ENCODE results near the gene PRDX1. TPM values are rescaled to one million over a fixed set of nuclear protein-coding genes. Genes with fewer than 3 reads are reported as not detected.
A peak's percentile ranks its signal among the peaks of the same experiment; 100 is the strongest.

Gene PRDX1
- total and polyA plus RNA-seq, 2 of the 13 experiments (the other 11 are each of a cell fraction or from before 2014, with no cell fraction given), result 761 to 1,898 TPM

- peak; percentile 94 for TF ChIP-seq HNF1B (CRISPR knock-in tag; IDR thresholded peaks at IDR 0.05)
- TF ChIP-seq, protein P1, sequence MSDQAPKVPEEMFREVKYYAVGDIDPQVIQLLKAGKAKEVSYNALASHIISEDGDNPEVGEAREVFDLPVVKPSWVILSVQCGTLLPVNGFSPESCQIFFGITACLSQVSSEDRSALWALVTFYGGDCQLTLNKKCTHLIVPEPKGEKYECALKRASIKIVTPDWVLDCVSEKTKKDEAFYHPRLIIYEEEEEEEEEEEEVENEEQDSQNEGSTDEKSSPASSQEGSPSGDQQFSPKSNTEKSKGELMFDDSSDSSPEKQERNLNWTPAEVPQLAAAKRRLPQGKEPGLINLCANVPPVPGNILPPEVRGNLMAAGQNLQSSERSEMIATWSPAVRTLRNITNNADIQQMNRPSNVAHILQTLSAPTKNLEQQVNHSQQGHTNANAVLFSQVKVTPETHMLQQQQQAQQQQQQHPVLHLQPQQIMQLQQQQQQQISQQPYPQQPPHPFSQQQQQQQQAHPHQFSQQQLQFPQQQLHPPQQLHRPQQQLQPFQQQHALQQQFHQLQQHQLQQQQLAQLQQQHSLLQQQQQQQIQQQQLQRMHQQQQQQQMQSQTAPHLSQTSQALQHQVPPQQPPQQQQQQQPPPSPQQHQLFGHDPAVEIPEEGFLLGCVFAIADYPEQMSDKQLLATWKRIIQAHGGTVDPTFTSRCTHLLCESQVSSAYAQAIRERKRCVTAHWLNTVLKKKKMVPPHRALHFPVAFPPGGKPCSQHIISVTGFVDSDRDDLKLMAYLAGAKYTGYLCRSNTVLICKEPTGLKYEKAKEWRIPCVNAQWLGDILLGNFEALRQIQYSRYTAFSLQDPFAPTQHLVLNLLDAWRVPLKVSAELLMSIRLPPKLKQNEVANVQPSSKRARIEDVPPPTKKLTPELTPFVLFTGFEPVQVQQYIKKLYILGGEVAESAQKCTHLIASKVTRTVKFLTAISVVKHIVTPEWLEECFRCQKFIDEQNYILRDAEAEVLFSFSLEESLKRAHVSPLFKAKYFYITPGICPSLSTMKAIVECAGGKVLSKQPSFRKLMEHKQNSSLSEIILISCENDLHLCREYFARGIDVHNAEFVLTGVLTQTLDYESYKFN (CRISPR knock-in tag; conservative IDR thresholded peaks at IDR 0.05), result peak; percentile 76
- TF ChIP-seq, protein P2, sequence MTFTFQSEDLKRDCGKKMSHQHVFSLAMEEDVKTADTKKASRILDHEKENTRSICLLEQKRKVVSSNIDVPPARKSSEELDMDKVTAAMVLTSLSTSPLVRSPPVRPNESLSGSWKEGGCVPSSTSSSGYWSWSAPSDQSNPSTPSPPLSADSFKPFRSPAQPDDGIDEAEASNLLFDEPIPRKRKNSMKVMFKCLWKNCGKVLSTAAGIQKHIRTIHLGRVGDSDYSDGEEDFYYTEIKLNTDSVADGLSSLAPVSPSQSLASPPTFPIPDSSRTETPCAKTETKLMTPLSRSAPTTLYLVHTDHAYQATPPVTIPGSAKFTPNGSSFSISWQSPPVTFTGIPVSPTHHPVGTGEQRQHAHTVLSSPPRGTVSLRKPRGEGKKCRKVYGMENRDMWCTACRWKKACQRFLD (CRISPR knock-in tag; IDR thresholded peaks at IDR 0.05; ENCODE audit: borderline replicate concordance), result 0 out of 2 replicates have a peak, but pooled peaks have one; percentile 68
- TF ChIP-seq KDM2A (CRISPR knock-in tag; IDR thresholded peaks at IDR 0.05; ENCODE audit: borderline replicate concordance, low read depth), result peak; percentile 93
- peak; percentile 49; the same call in 1 of the 2 replicates for TF ChIP-seq ARID2 (CRISPR knock-in tag; IDR thresholded peaks at IDR 0.05; ENCODE audit: borderline replicate concordance)
- peak; percentile 73 for TF ChIP-seq ZSCAN31 (CRISPR knock-in tag; IDR thresholded peaks at IDR 0.05; ENCODE audit: low read depth)
- peak; percentile 81 for TF ChIP-seq PHF5A (CRISPR knock-in tag; IDR thresholded peaks at IDR 0.05; ENCODE audit: low read depth, unreplicated experiment)
- peak; percentile 98 for TF ChIP-seq ZMAT3 (CRISPR knock-in tag; conservative IDR thresholded peaks at IDR 0.05)
- peak; percentile 81; the same call in 1 of the 2 replicates for TF ChIP-seq PHF21A (CRISPR knock-in tag; IDR thresholded peaks at IDR 0.05)
- TF ChIP-seq HOXA5 (CRISPR knock-in tag; IDR thresholded peaks at IDR 0.05), result peak; percentile 96
- peak; percentile 70; the same call in 1 of the 2 replicates for TF ChIP-seq FOXO1 (CRISPR knock-in tag; IDR thresholded peaks at IDR 0.05)
- TF ChIP-seq REXO4 (CRISPR knock-in tag; IDR thresholded peaks at IDR 0.05; ENCODE audit: borderline replicate concordance), result no peak; the same call in 1 of the 2 replicates
- no peak for TF ChIP-seq MYPOP (CRISPR knock-in tag; IDR thresholded peaks at IDR 0.05)
- TF ChIP-seq, protein P3, sequence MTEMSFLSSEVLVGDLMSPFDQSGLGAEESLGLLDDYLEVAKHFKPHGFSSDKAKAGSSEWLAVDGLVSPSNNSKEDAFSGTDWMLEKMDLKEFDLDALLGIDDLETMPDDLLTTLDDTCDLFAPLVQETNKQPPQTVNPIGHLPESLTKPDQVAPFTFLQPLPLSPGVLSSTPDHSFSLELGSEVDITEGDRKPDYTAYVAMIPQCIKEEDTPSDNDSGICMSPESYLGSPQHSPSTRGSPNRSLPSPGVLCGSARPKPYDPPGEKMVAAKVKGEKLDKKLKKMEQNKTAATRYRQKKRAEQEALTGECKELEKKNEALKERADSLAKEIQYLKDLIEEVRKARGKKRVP (CRISPR knock-in tag; IDR thresholded peaks at IDR 0.05), result peak in 1 of 2 experiments; percentile 89; a peak in 2 of 4 replicates
- peak; percentile 91; the same call in 1 of the 2 replicates for TF ChIP-seq LRRFIP1 (CRISPR knock-in tag; conservative IDR thresholded peaks at IDR 0.05)
Measured at GRCh38 chr1:45521413-45522323, at the start of gene PRDX1 (continued).

All from HepG2 (cell line).